GDM1 (cell line): ENCODE results near the gene RRP36.
A peak's percentile ranks its signal among the peaks of the same experiment; 100 is the strongest.
"Not testable (repeated sequence)": the region's sequence is repeated elsewhere in the genome, so short reads cannot be mapped to it uniquely, and the experiment has no call there.

ENCODE experiments used
- DNase-seq: peaks from one replicate; lab custom pipeline; 2025; lab: John Stamatoyannopoulos, UW

The RRP36 gene

GRCh38 chr6:43021270-43022047 lies at the start of gene RRP36:
RRP36 (plus strand) TSS chr6:43021623; CDS start chr6:43021655, 32 bp downstream.
- peak; percentile 27 for DNase-seq

DNA sequence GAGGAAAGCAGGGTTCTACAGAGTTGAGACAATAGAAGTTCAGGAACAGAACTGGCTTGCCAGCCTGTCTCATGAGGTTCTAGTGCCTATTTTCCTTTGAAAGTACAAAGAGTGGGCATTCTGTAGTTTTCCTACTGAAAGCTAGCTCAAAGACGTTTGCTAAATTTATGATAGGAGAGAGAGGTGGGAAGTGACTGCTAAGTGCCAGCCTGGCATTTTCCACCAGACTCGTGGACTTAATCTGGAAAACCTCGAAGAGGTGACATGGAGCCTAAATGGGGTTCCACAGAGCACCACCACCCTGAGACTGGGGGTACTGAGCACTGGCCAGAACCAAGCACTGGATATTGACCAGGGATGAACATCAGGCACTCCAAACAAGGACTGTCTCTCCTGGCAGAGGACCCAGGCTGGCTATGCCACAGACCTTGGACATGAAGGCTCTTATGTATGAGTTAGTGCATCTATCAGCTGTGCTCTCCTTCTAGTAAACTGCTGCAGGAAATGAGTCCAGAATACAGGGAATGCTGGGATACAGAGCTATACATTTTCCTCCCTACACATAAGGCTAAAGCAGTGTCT lies 49.6 kb upstream of the RRP36 start:
- no peak for DNase-seq

- no peak for DNase-seq
These were observed 47.5 kb upstream of the RRP36 start for GRCh38 chr6:42973926-42974325.

- DNase-seq, result no peak
These were observed 46.4 kb upstream of the RRP36 start for GRCh38 chr6:42974919-42975505.

DNA sequence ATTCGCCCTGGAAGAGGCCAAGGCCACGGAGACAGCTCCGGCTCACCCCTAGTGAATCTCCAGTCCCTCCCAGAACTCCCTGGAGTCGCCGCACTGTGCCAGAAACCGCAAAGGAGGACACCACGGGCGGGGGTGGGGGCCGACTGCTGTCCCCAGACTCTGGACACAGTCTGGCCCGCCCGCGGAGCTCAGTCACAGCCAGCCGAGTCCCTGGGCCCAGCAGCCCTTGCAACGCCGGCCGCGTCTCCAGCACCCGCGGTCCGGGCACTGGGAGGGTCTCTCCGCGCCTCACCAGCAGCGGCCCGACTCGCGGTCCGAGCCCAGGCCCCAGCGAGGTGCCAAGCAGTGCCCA lies 43.0 kb upstream of the RRP36 start:
- no peak for DNase-seq

- DNase-seq, result peak; percentile 91
These were observed 42.4 kb upstream of the RRP36 start, which contains the start of gene PEX6 for GRCh38 chr6:42978839-42979522. PEX6 (minus strand) TSS chr6:42979181; CDS start chr6:42979150, 31 bp downstream.

DNA sequence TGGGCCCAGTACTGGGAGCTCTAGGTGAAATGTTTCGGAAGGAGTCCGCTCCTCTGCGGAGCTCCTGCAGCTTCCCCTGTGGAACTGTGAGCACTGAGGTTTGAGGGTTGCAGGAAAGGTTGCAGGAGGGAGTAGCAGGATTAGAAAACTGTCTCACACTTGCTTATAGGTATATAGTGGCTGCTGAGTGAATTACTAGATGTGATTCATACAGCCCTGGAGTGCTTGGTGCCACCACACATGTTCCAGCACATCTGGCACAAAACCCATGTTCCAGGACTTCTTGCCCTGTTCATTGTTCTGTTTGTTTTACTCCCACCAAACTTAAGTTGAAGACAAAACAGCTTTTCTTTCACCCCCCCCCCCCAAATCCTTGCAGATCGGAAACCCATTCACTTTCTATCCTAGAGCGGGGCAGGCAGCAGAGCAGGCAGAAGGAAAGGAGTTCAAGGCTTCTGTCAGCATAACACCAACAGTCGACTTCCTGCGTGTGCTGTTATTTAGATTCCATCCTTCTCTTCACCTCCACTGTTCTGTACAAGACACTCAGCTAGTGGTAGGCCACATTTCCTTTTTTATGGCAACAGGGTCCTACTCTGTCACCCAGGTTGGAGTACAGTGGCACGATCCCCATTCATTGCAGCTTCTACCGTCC lies 41.8 kb upstream of the RRP36 start:
- no peak for DNase-seq

GRCh38 chr6:42981836-42982235 lies 39.6 kb upstream of the RRP36 start:
- DNase-seq, result no peak

- peak; percentile 96 for DNase-seq
These were observed 37.2 kb upstream of the RRP36 start, which contains the start of gene PPP2R5D for GRCh38 chr6:42984001-42984923. PPP2R5D (plus strand) TSS chr6:42984570; CDS start chr6:42984678, 108 bp downstream.

GRCh38 chr6:42984924-42985475 lies 36.4 kb upstream of the RRP36 start:
- no peak for DNase-seq

- no peak for DNase-seq
These were observed 33.6 kb upstream of the RRP36 start for GRCh38 chr6:42987533-42988451.

- no peak for DNase-seq
These were observed 32.9 kb upstream of the RRP36 start for GRCh38 chr6:42988486-42989020.

- DNase-seq, result no peak
These were observed 31.5 kb upstream of the RRP36 start for GRCh38 chr6:42989923-42990322.

GRCh38 chr6:42993445-42993844 lies 28.0 kb upstream of the RRP36 start:
- no peak for DNase-seq

DNA sequence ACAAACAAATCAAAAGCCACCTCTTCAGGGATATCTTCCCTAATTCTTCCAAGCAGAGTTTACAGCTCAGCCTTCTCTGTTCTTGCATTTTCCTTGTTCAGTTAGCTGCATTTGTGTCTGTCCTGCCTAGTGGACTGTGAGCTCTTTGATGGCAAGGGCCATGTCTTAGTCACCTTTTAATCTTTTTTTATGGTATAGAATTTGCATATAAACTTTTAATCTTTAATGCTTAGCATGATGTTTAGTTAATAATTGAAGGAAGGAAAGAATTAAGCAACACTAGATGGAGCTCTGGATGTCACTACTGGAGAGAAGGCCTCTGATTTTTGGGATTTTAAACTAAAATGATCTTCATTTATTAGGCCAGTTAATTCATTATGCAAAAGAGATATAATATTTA lies 24.9 kb upstream of the RRP36 start:
- no peak for DNase-seq

DNA sequence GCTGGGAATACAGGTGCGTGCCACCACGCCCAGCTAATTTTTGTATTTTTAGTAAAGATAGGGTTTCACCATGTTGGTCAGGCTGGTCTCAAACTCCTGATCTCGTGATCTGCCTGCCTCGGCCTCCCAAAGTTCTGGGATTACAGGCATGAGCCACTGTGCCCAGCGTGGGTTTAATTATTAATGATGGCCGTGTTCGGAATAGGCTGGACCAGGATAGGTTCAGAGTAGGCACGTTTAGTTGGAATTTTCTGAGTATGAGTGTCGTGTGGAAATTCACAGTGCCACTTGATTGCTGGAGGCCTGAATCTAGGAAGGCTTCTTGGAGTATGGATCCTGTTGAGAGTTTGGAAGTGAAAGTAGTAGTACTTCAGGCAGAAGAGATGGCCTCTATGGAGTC lies 23.2 kb upstream of the RRP36 start:
- DNase-seq, result not testable (repeated sequence)

- DNase-seq, result no peak
These were observed 19.6 kb upstream of the RRP36 start for GRCh38 chr6:43001843-43002242.

DNA sequence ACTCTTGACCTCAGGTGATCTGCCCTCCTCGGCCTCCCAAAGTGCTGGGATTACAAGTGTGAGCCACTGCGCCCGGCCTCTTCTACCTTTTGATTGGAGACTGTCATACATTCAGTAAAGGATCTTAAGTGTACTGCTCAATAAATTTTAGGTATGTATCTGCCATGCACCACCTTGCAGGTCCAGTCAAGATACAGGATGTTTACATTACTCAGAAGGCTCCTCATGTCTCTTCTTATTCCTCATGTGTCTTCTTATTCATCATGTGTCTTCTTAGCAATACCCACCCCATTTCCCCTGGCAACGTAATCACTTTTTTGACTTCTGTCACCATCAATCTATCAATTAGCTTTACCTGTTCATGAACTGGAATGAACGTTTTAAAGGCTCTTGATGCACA lies 15.6 kb upstream of the RRP36 start:
- DNase-seq, result no peak

DNA sequence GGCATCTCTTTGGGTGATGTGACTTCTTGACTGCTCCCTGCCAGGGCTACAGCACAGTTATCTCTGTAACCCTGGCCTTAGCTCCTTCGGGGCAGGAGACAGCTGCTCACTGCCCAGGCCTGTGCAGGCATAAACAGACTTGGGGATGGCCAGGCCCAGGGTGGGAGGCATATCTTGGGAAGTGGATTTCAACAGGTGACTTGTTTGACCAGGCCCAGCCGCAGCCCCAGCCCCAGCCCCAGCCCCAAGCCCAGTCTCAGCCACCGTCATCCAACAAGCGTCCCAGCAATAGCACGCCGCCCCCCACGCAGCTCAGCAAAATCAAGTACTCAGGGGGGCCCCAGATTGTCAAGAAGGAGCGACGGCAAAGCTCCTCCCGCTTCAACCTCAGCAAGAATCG lies 15.2 kb upstream of the RRP36 start:
- DNase-seq, result no peak
